ENCODE data around the gene SCT.
A peak's percentile ranks its signal among the peaks of the same experiment; 100 is the strongest.

DNA sequence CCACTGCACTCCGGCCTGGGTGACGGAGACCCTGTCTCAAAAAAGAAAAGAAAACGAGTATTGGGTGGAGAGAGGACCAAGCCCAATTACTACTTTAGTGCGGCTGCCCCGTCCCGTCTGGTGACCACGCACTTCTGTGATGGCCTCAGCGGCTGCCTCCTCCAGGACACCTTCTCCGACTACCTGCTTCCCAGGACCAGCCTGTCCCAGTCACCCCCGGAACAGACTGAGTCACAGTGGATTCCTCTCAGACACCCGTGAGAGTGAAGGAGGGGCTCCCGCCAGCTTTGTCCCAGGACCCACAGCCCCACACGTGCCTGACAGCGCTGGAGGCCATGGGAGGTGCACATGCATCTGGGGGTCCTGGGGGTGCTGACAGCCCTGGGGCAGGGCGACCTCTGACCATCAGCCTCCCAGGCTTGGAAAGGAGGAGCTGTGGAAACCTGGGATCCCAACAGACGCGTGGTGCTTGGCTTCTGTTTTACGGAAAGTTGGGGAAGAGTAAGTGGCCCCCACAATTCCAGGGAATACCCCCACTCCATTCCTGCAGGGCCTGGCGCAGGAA lies 14.9 kb upstream of the SCT start:
- TF ChIP-seq, protein P1, sequence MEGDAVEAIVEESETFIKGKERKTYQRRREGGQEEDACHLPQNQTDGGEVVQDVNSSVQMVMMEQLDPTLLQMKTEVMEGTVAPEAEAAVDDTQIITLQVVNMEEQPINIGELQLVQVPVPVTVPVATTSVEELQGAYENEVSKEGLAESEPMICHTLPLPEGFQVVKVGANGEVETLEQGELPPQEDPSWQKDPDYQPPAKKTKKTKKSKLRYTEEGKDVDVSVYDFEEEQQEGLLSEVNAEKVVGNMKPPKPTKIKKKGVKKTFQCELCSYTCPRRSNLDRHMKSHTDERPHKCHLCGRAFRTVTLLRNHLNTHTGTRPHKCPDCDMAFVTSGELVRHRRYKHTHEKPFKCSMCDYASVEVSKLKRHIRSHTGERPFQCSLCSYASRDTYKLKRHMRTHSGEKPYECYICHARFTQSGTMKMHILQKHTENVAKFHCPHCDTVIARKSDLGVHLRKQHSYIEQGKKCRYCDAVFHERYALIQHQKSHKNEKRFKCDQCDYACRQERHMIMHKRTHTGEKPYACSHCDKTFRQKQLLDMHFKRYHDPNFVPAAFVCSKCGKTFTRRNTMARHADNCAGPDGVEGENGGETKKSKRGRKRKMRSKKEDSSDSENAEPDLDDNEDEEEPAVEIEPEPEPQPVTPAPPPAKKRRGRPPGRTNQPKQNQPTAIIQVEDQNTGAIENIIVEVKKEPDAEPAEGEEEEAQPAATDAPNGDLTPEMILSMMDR (tag by site-specific recombination; IDR thresholded peaks at IDR 0.05) = no peak
- no peak for TF ChIP-seq OVOL3 (tag by site-specific recombination; IDR thresholded peaks at IDR 0.05)
- TF ChIP-seq ZNF423 (tag by site-specific recombination; IDR thresholded peaks at IDR 0.05) = no peak
- no peak for TF ChIP-seq ZNF670 (tag by site-specific recombination; IDR thresholded peaks at IDR 0.05; ENCODE audit: low read depth)
- TF ChIP-seq, protein P2, sequence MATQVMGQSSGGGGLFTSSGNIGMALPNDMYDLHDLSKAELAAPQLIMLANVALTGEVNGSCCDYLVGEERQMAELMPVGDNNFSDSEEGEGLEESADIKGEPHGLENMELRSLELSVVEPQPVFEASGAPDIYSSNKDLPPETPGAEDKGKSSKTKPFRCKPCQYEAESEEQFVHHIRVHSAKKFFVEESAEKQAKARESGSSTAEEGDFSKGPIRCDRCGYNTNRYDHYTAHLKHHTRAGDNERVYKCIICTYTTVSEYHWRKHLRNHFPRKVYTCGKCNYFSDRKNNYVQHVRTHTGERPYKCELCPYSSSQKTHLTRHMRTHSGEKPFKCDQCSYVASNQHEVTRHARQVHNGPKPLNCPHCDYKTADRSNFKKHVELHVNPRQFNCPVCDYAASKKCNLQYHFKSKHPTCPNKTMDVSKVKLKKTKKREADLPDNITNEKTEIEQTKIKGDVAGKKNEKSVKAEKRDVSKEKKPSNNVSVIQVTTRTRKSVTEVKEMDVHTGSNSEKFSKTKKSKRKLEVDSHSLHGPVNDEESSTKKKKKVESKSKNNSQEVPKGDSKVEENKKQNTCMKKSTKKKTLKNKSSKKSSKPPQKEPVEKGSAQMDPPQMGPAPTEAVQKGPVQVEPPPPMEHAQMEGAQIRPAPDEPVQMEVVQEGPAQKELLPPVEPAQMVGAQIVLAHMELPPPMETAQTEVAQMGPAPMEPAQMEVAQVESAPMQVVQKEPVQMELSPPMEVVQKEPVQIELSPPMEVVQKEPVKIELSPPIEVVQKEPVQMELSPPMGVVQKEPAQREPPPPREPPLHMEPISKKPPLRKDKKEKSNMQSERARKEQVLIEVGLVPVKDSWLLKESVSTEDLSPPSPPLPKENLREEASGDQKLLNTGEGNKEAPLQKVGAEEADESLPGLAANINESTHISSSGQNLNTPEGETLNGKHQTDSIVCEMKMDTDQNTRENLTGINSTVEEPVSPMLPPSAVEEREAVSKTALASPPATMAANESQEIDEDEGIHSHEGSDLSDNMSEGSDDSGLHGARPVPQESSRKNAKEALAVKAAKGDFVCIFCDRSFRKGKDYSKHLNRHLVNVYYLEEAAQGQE (tag by site-specific recombination; IDR thresholded peaks at IDR 0.05) = no peak
- TF ChIP-seq ZNF768 (tag by site-specific recombination; IDR thresholded peaks at IDR 0.05) = no peak
- TF ChIP-seq ZNF138 (tag by site-specific recombination; IDR thresholded peaks at IDR 0.05; ENCODE audit: borderline replicate concordance) = no peak
- TF ChIP-seq ZNF274 (IDR thresholded peaks at IDR 0.05; ENCODE audit: low read length) = no peak
- no peak for TF ChIP-seq ZNF274 (tag by site-specific recombination; IDR thresholded peaks at IDR 0.05; ENCODE audit: borderline replicate concordance)
- TF ChIP-seq, protein P3, sequence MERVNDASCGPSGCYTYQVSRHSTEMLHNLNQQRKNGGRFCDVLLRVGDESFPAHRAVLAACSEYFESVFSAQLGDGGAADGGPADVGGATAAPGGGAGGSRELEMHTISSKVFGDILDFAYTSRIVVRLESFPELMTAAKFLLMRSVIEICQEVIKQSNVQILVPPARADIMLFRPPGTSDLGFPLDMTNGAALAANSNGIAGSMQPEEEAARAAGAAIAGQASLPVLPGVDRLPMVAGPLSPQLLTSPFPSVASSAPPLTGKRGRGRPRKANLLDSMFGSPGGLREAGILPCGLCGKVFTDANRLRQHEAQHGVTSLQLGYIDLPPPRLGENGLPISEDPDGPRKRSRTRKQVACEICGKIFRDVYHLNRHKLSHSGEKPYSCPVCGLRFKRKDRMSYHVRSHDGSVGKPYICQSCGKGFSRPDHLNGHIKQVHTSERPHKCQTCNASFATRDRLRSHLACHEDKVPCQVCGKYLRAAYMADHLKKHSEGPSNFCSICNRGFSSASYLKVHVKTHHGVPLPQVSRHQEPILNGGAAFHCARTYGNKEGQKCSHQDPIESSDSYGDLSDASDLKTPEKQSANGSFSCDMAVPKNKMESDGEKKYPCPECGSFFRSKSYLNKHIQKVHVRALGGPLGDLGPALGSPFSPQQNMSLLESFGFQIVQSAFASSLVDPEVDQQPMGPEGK (tag by site-specific recombination; IDR thresholded peaks at IDR 0.05) = 0 out of 2 replicates have a peak, but pooled peaks have one; percentile 15
- TF ChIP-seq SETDB1 (IDR thresholded peaks at IDR 0.05; ENCODE audit: insufficient read length, low read length) = no peak
- TF ChIP-seq, protein P4, sequence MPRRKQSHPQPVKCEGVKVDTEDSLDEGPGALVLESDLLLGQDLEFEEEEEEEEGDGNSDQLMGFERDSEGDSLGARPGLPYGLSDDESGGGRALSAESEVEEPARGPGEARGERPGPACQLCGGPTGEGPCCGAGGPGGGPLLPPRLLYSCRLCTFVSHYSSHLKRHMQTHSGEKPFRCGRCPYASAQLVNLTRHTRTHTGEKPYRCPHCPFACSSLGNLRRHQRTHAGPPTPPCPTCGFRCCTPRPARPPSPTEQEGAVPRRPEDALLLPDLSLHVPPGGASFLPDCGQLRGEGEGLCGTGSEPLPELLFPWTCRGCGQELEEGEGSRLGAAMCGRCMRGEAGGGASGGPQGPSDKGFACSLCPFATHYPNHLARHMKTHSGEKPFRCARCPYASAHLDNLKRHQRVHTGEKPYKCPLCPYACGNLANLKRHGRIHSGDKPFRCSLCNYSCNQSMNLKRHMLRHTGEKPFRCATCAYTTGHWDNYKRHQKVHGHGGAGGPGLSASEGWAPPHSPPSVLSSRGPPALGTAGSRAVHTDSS (tag by site-specific recombination; IDR thresholded peaks at IDR 0.05) = no peak
